GM12878 (cell line): ENCODE results near the gene PRCP. TPM values are rescaled to one million over a fixed set of nuclear protein-coding genes. Genes with fewer than 3 reads are reported as not detected.

Experiments
- ATAC-seq: fragments of 200-7000 bp; cut with Tn5 transposase; 3 replicates; pipeline ENCODE4 v1.9.1; 2020; ENCODE audit warnings: mild to moderate bottlenecking, moderate library complexity
- BruUV-seq: library from RNA; stranded (reverse); fragments of 400-500 nt; replicated peaks from 2 replicates; lab custom pipeline; 2021; lab: Mats Ljungman, UMichigan
- CTCF ChIA-PET: fragments of 300-600 bp; sonication (Branson Sonifier 250); formaldehyde crosslinking; extraction: SDS; loops from one replicate; lab custom pipeline; 2021; ENCODE audit warnings: inconsistent platforms; lab: Yijun Ruan, JAX
- POLR2A ChIA-PET: fragments of 350-600 bp; formaldehyde crosslinking; extraction: SDS; loops from one replicate; lab custom pipeline; 2021; ENCODE audit warnings: inconsistent platforms; lab: Charles Lee
- RAD21 ChIA-PET: fragments of 300-600 bp; sonication (Branson Sonifier 250); formaldehyde crosslinking; loops from one replicate; lab custom pipeline; 2023; ENCODE audit warnings: antibody characterized with exemption; ENCODE audit not compliant: unreplicated experiment; lab: Charles Lee
- SMC1A ChIA-PET: fragments of 300-600 bp; sonication (Branson Sonifier 250); formaldehyde crosslinking; loops from one replicate; lab custom pipeline; 2023; ENCODE audit not compliant: unreplicated experiment, uncharacterized antibody; lab: Charles Lee
- DNase-seq: peaks from one replicate; pipeline ENCODE4 v3.0.0-alpha.2; 2011; ENCODE audit warnings: low read depth, low spot score
- FAIRE-seq: peaks from 3 replicates; lab custom pipeline; 2011; peaks lifted over from hg19 to GRCh38; lab: Jason Lieb, UNC
- H2AFZ ChIP-seq: 2 replicates; pipeline ENCODE4 v1.6.0; 2011; ENCODE audit warnings: low read depth, low read length, control low read depth; ENCODE audit not compliant: control insufficient read depth
- H3K27ac ChIP-seq: 2 replicates; pipeline ENCODE4 v1.5.1; 2011; ENCODE audit warnings: control low read depth; ENCODE audit not compliant: control insufficient read depth, insufficient read depth
- H3K27me3 ChIP-seq, 2 experiments: replicated peaks in 1 of 2; 2 replicates each; pipeline versions ENCODE4 v1.6.0 to v1.6.1; 2011; ENCODE audit warnings: low read length in 1 of 2; ENCODE audit not compliant: control insufficient read depth in 2 of 2, insufficient read depth in 2 of 2
- H3K36me3 ChIP-seq, 2 experiments: 2 replicates each; pipeline ENCODE4 v1.5.1; 2011; ENCODE audit warnings: low read length in 1 of 2; ENCODE audit not compliant: control insufficient read depth in 2 of 2, insufficient read depth in 2 of 2
- H3K4me1 ChIP-seq: 2 replicates; pipeline ENCODE4 v1.6.1; 2011; ENCODE audit warnings: mild to moderate bottlenecking, low read length, moderate library complexity, mixed read lengths; ENCODE audit not compliant: control insufficient read depth, insufficient read depth
- H3K4me2 ChIP-seq: 2 replicates; pipeline ENCODE4 v1.6.0; 2011; ENCODE audit warnings: control low read depth; ENCODE audit not compliant: control insufficient read depth, insufficient read depth
- H3K4me3 ChIP-seq: fragments of 200-600 bp; sonication (generic); 2 replicates; pipeline ENCODE4 v1.5.1; 2016
- H3K79me2 ChIP-seq: 2 replicates; pipeline ENCODE4 v1.6.0; 2011; ENCODE audit warnings: low read length; ENCODE audit not compliant: control insufficient read depth, insufficient read depth
- H3K9ac ChIP-seq: 2 replicates; pipeline ENCODE4 v1.8.0; 2011; ENCODE audit warnings: low read length, control low read depth, mixed read lengths; ENCODE audit not compliant: control insufficient read depth, insufficient read depth
- H3K9me3 ChIP-seq: replicated peaks from 3 replicates; pipeline ENCODE4 v1.5.1; 2011; ENCODE audit warnings: mild to moderate bottlenecking, low read length; ENCODE audit not compliant: control insufficient read depth, insufficient read depth
- H4K20me1 ChIP-seq: 2 replicates; pipeline ENCODE4 v1.6.0; 2011; ENCODE audit not compliant: control insufficient read depth, insufficient read depth
- BCL3 ChIP-seq: IDR thresholded peaks from 2 replicates; pipeline ENCODE4 v1.6.1; 2011; ENCODE audit warnings: borderline replicate concordance, low read depth, mild to moderate bottlenecking, moderate library complexity, low read length; ENCODE audit not compliant: insufficient read depth, poor library complexity, severe bottlenecking
- BMI1 ChIP-seq: fragments of 450-650 bp; IDR thresholded peaks from 2 replicates; pipeline ENCODE4 v1.6.1; 2016; ENCODE audit warnings: mild to moderate bottlenecking, moderate library complexity, borderline replicate concordance
- CBX3 ChIP-seq: fragments of 200-600 bp; sonication (generic); IDR thresholded peaks from 2 replicates; pipeline ENCODE4 v1.6.1; 2016; ENCODE audit warnings: low read depth, borderline replicate concordance
- CEBPB ChIP-seq, 2 experiments: fragments of 150-350 bp in 1 of 2; IDR thresholded peaks; 2 replicates each; pipeline ENCODE4 v1.6.1; 2012 to 2014; ENCODE audit warnings: low read depth in 2 of 2, low read length in 2 of 2, borderline replicate concordance in 1 of 2, inconsistent platforms in 1 of 2
- E2F4 ChIP-seq: IDR thresholded peaks from 2 replicates; pipeline ENCODE4 v1.6.1; 2012; ENCODE audit warnings: low read depth, low read length, improper control_type of control experiment
- ELK1 ChIP-seq: IDR thresholded peaks from 2 replicates; pipeline ENCODE4 v1.6.1; 2012; ENCODE audit warnings: low read depth, low read length, improper control_type of control experiment
- HCFC1 ChIP-seq: fragments of 150-350 bp; IDR thresholded peaks from 2 replicates; pipeline ENCODE4 v1.6.1; 2014; ENCODE audit warnings: low read length
- IKZF1 ChIP-seq: fragments of 450-650 bp; conservative IDR thresholded peaks from 2 replicates; pipeline ENCODE4 v1.6.1; 2017; ENCODE audit warnings: antibody characterized with exemption, mild to moderate bottlenecking
- JUNB ChIP-seq: IDR thresholded peaks from 2 replicates; pipeline ENCODE4 v1.6.1; 2016; ENCODE audit warnings: antibody characterized with exemption, mild to moderate bottlenecking
- RAD21 ChIP-seq: IDR thresholded peaks from 2 replicates; pipeline ENCODE4 v1.6.1; 2011; ENCODE audit warnings: mild to moderate bottlenecking, low read depth, low read length, moderate library complexity; ENCODE audit not compliant: insufficient read depth
- SIN3A ChIP-seq: IDR thresholded peaks from 2 replicates; pipeline ENCODE4 v1.6.1; 2012; ENCODE audit warnings: low read depth, low read length, improper control_type of control experiment
- USF2 ChIP-seq: IDR thresholded peaks from 2 replicates; pipeline ENCODE4 v1.6.1; 2011; ENCODE audit warnings: low read depth, low read length, improper control_type of control experiment, borderline replicate concordance
- ZBTB11 ChIP-seq: fragments of 450-650 bp; formaldehyde crosslinking; IDR thresholded peaks from 2 replicates; pipeline ENCODE4 v1.5.0; 2022; ENCODE audit warnings: mild to moderate bottlenecking, missing genetic modification characterization
- ZNF274 ChIP-seq: IDR thresholded peaks from one replicate; pipeline ENCODE4 v1.8.0; 2011; ENCODE audit not compliant: insufficient read length, insufficient read depth
- WGBS: methylation state at CpG from one replicate; pipeline ENCODE4 v1.1.6; 2016; ENCODE audit warnings: low lambda C conversion rate; ENCODE audit not compliant: insufficient replicate concordance, insufficient coverage; ENCODE audit errors: missing lambda C conversion rate; 5-methylcytosine and 5-hydroxymethylcytosine counted together
- in situ Hi-C: fragments of 300-500 bp; cut with MboI; formaldehyde crosslinking; loops from 9 replicates; pipeline ENCODE4 v1.14.3; 2018; ENCODE audit warnings: mixed read lengths
- intact Hi-C: fragments of 100-400 bp; cut with micrococcal nuclease; formaldehyde crosslinking; loops from one replicate; pipeline ENCODE4 v1.14.2; 2022; ENCODE audit not compliant: unreplicated experiment
- polyA plus RNA-seq, 11 experiments: library from polyadenylated mRNA; depleted of rRNA in 4 of 11; unstranded in 6 of 11; stranded (reverse) in 5 of 11; fragments of >200 nt; fragmentation: Nextera tagmentation in 4 of 11; fragmentation: Illumina TruSeq in 1 of 11; extraction: Ambion mirVana in 4 of 11; extraction: Trizol in 1 of 11; gene quantifications; 1 replicate in 1 of 11; 2 replicates in 10 of 11; pipeline versions ENCODE4 v1.2.1 to v1.2.3, GENCODE V29; 2011 to 2016; ENCODE audit warnings: inconsistent platforms in 2 of 11, missing spikeins in 2 of 11, low read depth in 1 of 11
- total RNA-seq, 4 experiments: library from RNA; depleted of rRNA in 3 of 4; stranded (reverse); fragments of >200 nt in 3 of 4; fragmentation: Illumina TruSeq in 1 of 4; extraction: Trizol in 1 of 4; gene quantifications; 2 replicates each; pipeline versions ENCODE4 v1.2.1 to v1.2.3, GENCODE V29; 2013 to 2021

PRCP gene
- total and polyA plus RNA-seq, 10 of the 15 experiments (the other 5 are each of a cell fraction or from before 2014, with no cell fraction given): 14.9 to 43.6 (median 20.0) TPM

- TF ChIP-seq BCL3 (no peak), BMI1 (no peak), IKZF1 (no peak)
These were observed 42.1 kb upstream of the PRCP start (continued) for GRCh38 chr11:82942376-82942775.

- Histone ChIP-seq H3K4me2 (no peak overlapping the region), H3K27ac (no peak overlapping the region), H4K20me1 (no peaks in the 10 kb centered on the region), H3K9me3 (no peaks in the 10 kb centered on the region; the same call in 2 of the 3 replicates), H2AFZ (no peak overlapping the region), H3K4me3 (no peak overlapping the region), H3K36me3 (no peaks in the 10 kb centered on the region; a peak in 1 of 4 replicates), H3K27me3 (no peaks in the 10 kb centered on the region), H3K79me2 (no peaks in the 10 kb centered on the region), H3K4me1 (no peaks in the 10 kb centered on the region), H3K9ac (no peak overlapping the region)
- WGBS: 75% methylated on average over 2 of the region's 2 CpGs
- FAIRE-seq (no peak), DNase-seq (no peak), ATAC-seq (no peak)
- ChIA-PET SMC1A (interaction anchor here (0.7 to 1.8 kb wide), 4 partner anchors 9 to 17 kb away, joined by 3 to 5 read pairs (median 3); no protein-coding TSS in a partner anchor), POLR2A (interaction anchor here (0.5 to 1.2 kb wide), 2 partner anchors 10 to 62 kb away, joined by 3 read pairs; no protein-coding TSS in a partner anchor), RAD21 (interaction anchor here (1.3 kb wide), 1 partner anchor 9 kb away, joined by 5 read pairs; no protein-coding TSS in a partner anchor), CTCF (interaction anchor here (1.1 to 2.0 kb wide), 3 partner anchors 9 to 15 kb away, joined by 3 to 8 read pairs (median 5); no protein-coding TSS in a partner anchor)
- in situ Hi-C loops: no loop called here
- no TSS peak for BruUV-seq
- intact Hi-C loops: no loop called here
- TF ChIP-seq E2F4: no peak
- no peak for TF ChIP-seq HCFC1
- TF ChIP-seq USF2: no peak
- no peak for TF ChIP-seq ELK1
- TF ChIP-seq ZBTB11 (CRISPR knock-in tag): no peak
- TF ChIP-seq RAD21: no peak
- no peak for TF ChIP-seq CBX3
- TF ChIP-seq ZNF274: no peak
- TF ChIP-seq CEBPB (IDR thresholded peaks at IDR 0.05; ENCODE audit: borderline replicate concordance in 1 of 2, low read depth in 2 of 2, low read length in 2 of 2): no peak
- TF ChIP-seq SIN3A: no peak
- TF ChIP-seq JUNB: no peak
These were observed 39.2 kb upstream of the PRCP start for GRCh38 chr11:82939456-82939855.
